ENCODE measurements around the gene RECQL5. TPM values are rescaled to one million over a fixed set of nuclear protein-coding genes. Genes with fewer than 3 reads are reported as not detected.

RECQL5 gene
- total and polyA plus RNA-seq, 2 of the 8 experiments (the other 6 are each of a cell fraction or from before 2014, with no cell fraction given): 15.1 to 41.1 TPM

DNA sequence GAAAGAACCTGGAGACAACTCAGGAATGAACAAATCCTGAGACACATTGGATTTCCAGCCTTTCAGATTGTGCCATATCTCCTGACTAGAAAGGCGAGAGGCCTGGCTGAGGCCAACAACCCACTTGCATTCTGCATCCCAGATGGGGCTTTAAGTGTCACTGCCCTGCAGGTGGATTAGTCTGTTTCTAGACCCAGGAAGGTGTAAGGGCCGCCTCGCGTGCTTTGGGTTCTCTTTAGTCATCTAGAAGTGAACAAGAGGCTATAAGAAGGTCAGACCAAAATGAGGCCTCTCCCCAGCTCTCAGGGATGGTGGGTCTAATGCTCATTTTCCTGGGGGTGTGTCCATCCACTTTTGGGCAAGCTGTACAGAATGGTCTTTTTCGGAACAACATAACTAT lies 5.1 kb upstream of the RECQL5 start:
- CTCF ChIA-PET (ENCODE audit: partially characterized antibody): interaction anchor here (0.5 to 7.4 kb wide), 16 partner anchors 10 to 257 kb away, joined by 3 to 115 read pairs (median 4); no protein-coding TSS in a partner anchor
- no peak overlapping the region for H2BK12ac ChIP-seq (ENCODE audit: low read depth, low read length)
- no peak for TF ChIP-seq RFX5 (IDR thresholded peaks at IDR 0.05; ENCODE audit: borderline replicate concordance, low read depth, low read length)
- no peak for TF ChIP-seq BRCA1 (IDR thresholded peaks at IDR 0.05; ENCODE audit: low read depth, low read length)

More for the DNA sequence above, 5.1 kb upstream of the RECQL5 start:
- Histone ChIP-seq H2BK20ac (ENCODE audit: low read length) (no peak overlapping the region), H3K79me1 (ENCODE audit: low read depth, low read length) (peaks cover 2% of the 10 kb centered on the region; the same call in 1 of the 2 replicates), H4K20me1 (replicated peaks in 1 of 2; ENCODE audit: control insufficient read depth in 1 of 2, insufficient read depth in 2 of 2, low read length in 2 of 2) (peaks cover 4% of the 10 kb centered on the region in 2 experiments), H3K27me3 (replicated peaks in 1 of 4; ENCODE audit: control insufficient read depth in 3 of 4, extremely low read depth in 1 of 4, insufficient read depth in 3 of 4, low read length in 3 of 4) (no peaks in the 10 kb centered on the region), H3K4me1 (replicated peaks in 1 of 4; ENCODE audit: control insufficient read depth in 3 of 4, insufficient read depth in 4 of 4, low read length in 3 of 4) (peaks cover 0 to 7% (median under 1%) of the 10 kb centered on the region in 4 experiments; a peak in 1 of 7 replicates), H3K18ac (ENCODE audit: extremely low read depth, low read length) (no peak overlapping the region), H3K23ac (ENCODE audit: insufficient read length) (no peak overlapping the region), H3K9me3 (ENCODE audit: insufficient read depth in 2 of 2, low read depth in 1 of 2, low read length in 1 of 2) (no peaks in the 10 kb centered on the region), H4K91ac (replicated peaks; ENCODE audit: insufficient read length, low read length) (no peak overlapping the region), H2BK120ac (replicated peaks; ENCODE audit: low read depth, low read length) (no peak overlapping the region), H2BK5ac (ENCODE audit: low read depth, low read length) (no peak overlapping the region), H4K5ac (ENCODE audit: insufficient read length, low read depth, low read length) (no peak overlapping the region), H2BK15ac (ENCODE audit: low read length) (no peak overlapping the region), H3K36me3 (ENCODE audit: control insufficient read depth in 2 of 4, insufficient read depth in 4 of 4, low read length in 3 of 4) (peaks cover 14 to 35% (median 23%) of the 10 kb centered on the region in 4 experiments; a peak in 7 of 8 replicates), H3K4ac (replicated peaks; ENCODE audit: insufficient read length, low read depth, low read length) (no peak overlapping the region), H3K14ac (ENCODE audit: insufficient read length) (no peak overlapping the region), H3K4me2 (ENCODE audit: insufficient read depth in 1 of 2, low read depth in 2 of 2, low read length in 2 of 2) (no peak overlapping the region), H3K27ac (ENCODE audit: low read depth, low read length) (no peak overlapping the region), H3K9ac (replicated peaks in 1 of 4; ENCODE audit: extremely low read depth in 1 of 4, low read depth in 3 of 4, low read length in 3 of 4) (no peak overlapping the region), H3K4me3 (ENCODE audit: extremely low read depth in 1 of 4, insufficient read depth in 2 of 4, low read depth in 3 of 4, low read length in 4 of 4) (no peak overlapping the region), H3K23me2 (ENCODE audit: low read depth, low read length) (0 out of 2 replicates have a peak, but pooled peaks cover 4% of the 10 kb centered on the region), H3K79me2 (ENCODE audit: control insufficient read depth in 1 of 2, insufficient read depth in 2 of 2, low read length in 2 of 2) (peaks cover 11 to 60% of the 10 kb centered on the region in 2 experiments; a peak in 3 of 4 replicates), H4K8ac (ENCODE audit: extremely low read depth, insufficient read depth, low read length) (no peak overlapping the region), H3K56ac (replicated peaks; ENCODE audit: insufficient read length, low read depth, low read length) (no peak overlapping the region), H2AK5ac (ENCODE audit: low read depth, low read length) (no peak overlapping the region), H2AFZ (ENCODE audit: low read length) (no peak overlapping the region)
- POLR2A ChIA-PET (ENCODE audit: partially characterized antibody): interaction anchor here (1.0 to 3.4 kb wide), 9 partner anchors 10 to 108 kb away, joined by 3 to 26 read pairs (median 4); no protein-coding TSS in a partner anchor
- no peak for FAIRE-seq
- 95% methylated on average over 5 of the region's 5 CpGs; no CpG with 5 or more reads in 1 of the 2 experiments for WGBS, 2 experiments (ENCODE audit: extremely low coverage in 1 of 2, insufficient coverage in 1 of 2, insufficient read length in 1 of 2, insufficient replicate concordance in 2 of 2, low coverage in 1 of 2, low lambda C conversion rate in 2 of 2, missing lambda C conversion rate in 1 of 2)
- DNase-seq (ENCODE audit: low read depth in 1 of 2, low spot score in 2 of 2): no peak

Measured in H1 (cell line).